Fibroblast of the aortic adventitia (primary cell): ENCODE measurements around the gene HGS. TPM values are rescaled to one million over a fixed set of nuclear protein-coding genes. Genes with fewer than 3 reads are reported as not detected.

Experiments used
- DNase-seq: peaks from one replicate; pipeline ENCODE4 v3.0.0-alpha.2; 2010; ENCODE audit warnings: low read depth
- H3K4me3 ChIP-seq: 2 replicates; pipeline ENCODE4 v1.5.1; 2011; ENCODE audit warnings: low read depth, mild to moderate bottlenecking, control low read depth, low read length, moderate library complexity
- small RNA-seq: library from RNA; depleted of rRNA; stranded (forward); fragments of <200 nt; gene quantifications from one replicate; pipeline ENCODE3, GENCODE V24; 2012
- total RNA-seq: library from RNA; depleted of rRNA; stranded (reverse); fragments of >200 nt; gene quantifications from 2 replicates; pipeline ENCODE4 v1.2.3, GENCODE V29; 2012; ENCODE audit warnings: low replicate concordance
- TF ChIP-seq, protein P1 (sequence below): IDR thresholded peaks from 2 replicates; pipeline ENCODE4 v1.5.1; 2011; ENCODE audit warnings: mild to moderate bottlenecking, low read length, control low read depth, inconsistent platforms; ENCODE audit not compliant: insufficient read depth

The HGS gene
- total RNA-seq, 1 donor = 94.7 TPM

DNA sequence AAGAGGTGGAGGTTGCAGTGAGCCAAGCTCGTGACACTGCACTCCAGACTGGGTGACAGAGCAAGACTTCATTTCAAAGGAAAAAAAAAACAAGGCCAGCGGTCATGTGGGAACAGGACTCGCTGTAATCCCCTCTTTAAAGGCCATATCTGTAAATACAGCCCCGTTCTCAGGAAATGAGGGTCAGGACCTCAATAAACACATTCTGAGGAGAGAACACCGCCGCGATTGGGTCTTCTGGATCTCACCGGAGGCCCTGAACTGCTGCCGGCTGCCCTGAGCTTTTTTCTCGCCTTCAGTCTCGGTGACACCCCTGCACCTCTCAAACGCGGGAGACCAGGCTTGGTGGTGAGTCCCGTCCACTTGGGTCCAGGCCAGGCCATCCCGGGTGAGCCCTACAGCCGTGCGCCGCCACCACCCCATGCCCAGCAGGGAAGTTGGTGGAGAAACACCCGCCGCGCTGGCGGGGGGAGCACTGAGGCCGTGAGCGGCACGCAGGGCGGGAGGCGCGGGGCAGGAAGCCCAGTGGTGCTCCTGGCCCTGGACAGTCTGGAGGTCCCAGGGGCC is 56.7 kb downstream of the HGS start:
- H3K4me3 ChIP-seq = no peak overlapping the region

DNA sequence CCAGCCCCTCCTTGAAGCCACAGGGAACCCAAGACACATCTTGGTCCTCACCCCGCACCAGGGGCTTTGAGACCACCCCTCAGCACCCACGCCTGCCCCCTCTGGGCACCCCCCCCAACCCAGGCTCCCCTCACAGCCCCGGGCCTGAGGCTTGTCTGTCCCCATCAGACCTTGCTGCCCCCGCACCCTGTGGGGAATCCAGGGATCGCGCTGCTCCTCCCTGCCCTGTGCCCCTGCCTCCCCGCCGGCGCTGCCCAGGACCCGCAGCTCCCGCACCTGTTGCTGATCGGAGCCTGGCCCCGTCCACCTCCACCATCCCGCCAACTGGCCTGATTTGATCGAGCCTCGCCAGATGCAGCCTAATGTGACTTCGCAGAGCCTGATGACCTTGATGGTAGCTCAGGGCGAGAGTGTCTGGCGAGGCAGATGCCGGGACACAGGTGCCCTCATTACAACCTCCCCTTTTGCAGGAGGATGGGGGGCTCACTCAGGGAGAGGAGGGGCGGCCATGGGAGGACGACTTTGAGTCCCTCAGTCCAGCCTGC is 57.3 kb downstream of the HGS start:
- TF ChIP-seq, protein P1, sequence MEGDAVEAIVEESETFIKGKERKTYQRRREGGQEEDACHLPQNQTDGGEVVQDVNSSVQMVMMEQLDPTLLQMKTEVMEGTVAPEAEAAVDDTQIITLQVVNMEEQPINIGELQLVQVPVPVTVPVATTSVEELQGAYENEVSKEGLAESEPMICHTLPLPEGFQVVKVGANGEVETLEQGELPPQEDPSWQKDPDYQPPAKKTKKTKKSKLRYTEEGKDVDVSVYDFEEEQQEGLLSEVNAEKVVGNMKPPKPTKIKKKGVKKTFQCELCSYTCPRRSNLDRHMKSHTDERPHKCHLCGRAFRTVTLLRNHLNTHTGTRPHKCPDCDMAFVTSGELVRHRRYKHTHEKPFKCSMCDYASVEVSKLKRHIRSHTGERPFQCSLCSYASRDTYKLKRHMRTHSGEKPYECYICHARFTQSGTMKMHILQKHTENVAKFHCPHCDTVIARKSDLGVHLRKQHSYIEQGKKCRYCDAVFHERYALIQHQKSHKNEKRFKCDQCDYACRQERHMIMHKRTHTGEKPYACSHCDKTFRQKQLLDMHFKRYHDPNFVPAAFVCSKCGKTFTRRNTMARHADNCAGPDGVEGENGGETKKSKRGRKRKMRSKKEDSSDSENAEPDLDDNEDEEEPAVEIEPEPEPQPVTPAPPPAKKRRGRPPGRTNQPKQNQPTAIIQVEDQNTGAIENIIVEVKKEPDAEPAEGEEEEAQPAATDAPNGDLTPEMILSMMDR = no peak
- no peak for DNase-seq
- H3K4me3 ChIP-seq = no peak overlapping the region

More for the DNA sequence above, 56.7 kb downstream of the HGS start:
- DNase-seq = no peak
- TF ChIP-seq, protein P1 = no peak

DNA sequence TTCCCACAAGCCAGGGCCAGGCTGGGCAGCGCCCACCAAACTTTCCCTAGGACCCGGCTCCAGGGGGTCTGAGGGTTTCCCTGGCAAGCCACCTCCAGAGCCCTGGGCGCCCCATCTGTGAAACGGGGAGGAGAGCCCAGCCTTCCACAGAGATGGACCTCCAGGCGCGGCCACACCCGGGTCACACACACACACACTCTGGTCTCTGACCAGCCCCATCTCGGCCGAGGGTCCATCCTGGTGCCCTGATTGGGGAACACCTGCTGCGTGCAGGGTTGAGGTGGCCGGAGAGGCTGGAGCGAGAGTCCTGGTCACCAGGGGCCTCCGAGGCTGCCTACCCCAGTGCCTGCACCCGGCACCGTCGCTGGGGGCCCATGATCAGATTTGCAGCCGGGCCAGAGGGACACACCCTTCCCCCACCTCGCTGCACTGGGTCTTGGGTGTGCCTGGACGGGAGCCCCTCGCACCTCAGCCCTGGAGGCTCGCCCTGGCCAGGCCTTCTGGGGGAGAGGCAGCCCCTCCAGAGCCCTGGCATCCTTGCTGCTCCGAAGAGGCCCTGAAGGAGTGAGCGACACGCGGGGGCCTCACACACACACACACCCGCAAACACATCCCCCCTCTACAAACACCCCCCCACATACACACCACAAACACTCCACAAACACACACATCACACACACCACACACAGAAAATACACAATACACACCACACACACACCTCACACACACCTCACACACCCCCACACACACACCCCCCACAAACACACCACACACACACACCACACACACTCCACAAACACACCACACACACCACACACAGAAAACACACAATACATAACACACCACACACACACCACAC is 58.0 kb downstream of the HGS start:
- no peak overlapping the region for H3K4me3 ChIP-seq
- TF ChIP-seq, protein P1 = no peak
- no peak for DNase-seq

Small RNA genes within 50 kb of the gene (small RNA-seq; reads per million reads assigned to genes)
- gene MIR6786 = not detected

Other genes with a start within 250 kb of the HGS start
- gene ACTG1, start 171.2 kb upstream of the HGS start, total RNA-seq = 3,211 and 6,650 TPM in 2 replicates
- 1.3 and 1.8 TPM in 2 replicates for gene FSCN2, start 155.6 kb upstream of the HGS start, total RNA-seq
- gene FAAP100, start 131.7 kb upstream of the HGS start, total RNA-seq = 31.7 and 32.4 TPM in 2 replicates
- 34.4 and 60.3 TPM in 2 replicates for gene NPLOC4, start 46.9 kb upstream of the HGS start, total RNA-seq
- gene TSPAN10, start 46.8 kb upstream of the HGS start, total RNA-seq = 2.7 and 4.5 TPM in 2 replicates
- 0.63 TPM in 1 of 2 replicates, not detected in the other for gene PDE6G, start 27.5 kb upstream of the HGS start, total RNA-seq
- gene OXLD1, start 17.4 kb upstream of the HGS start, total RNA-seq = 20.7 and 22.2 TPM in 2 replicates
- gene CCDC137, start 17.3 kb upstream of the HGS start, total RNA-seq = 7.0 and 12.0 TPM in 2 replicates
- gene ARL16, start 214 bp upstream of the HGS start, total RNA-seq = 21.3 and 26.4 TPM in 2 replicates
- gene MRPL12, start 19.4 kb downstream of the HGS start, total RNA-seq = 19.2 and 23.7 TPM in 2 replicates
- 4.1 and 19.3 TPM in 2 replicates for gene SLC25A10, start 28.3 kb downstream of the HGS start, total RNA-seq
- not detected in 2 replicates for gene GCGR, start 120.1 kb downstream of the HGS start, total RNA-seq
- 130 and 195 TPM in 2 replicates for gene MCRIP1, start 149.3 kb downstream of the HGS start, total RNA-seq
- not detected in 2 replicates for gene PPP1R27, start 151.0 kb downstream of the HGS start, total RNA-seq
- 763 and 1,500 TPM in 2 replicates for gene P4HB, start 176.5 kb downstream of the HGS start, total RNA-seq
- gene ARHGDIA, start 187.3 kb downstream of the HGS start, total RNA-seq = 95.1 and 149 TPM in 2 replicates
- 43.6 and 77.3 TPM in 2 replicates for gene ALYREF, start 207.6 kb downstream of the HGS start, total RNA-seq
- gene ANAPC11, start 207.7 kb downstream of the HGS start, total RNA-seq = 172 and 178 TPM in 2 replicates
- gene NPB, start 218.2 kb downstream of the HGS start, total RNA-seq = 1.3 and 1.4 TPM in 2 replicates
- gene PCYT2, start 227.4 kb downstream of the HGS start, total RNA-seq = 20.3 and 36.7 TPM in 2 replicates
- gene SIRT7, start 234.2 kb downstream of the HGS start, total RNA-seq = 12.7 and 18.1 TPM in 2 replicates
- gene MAFG, start 243.7 kb downstream of the HGS start, total RNA-seq = 19.1 and 28.0 TPM in 2 replicates